ENCODE results near the gene IER5.

GRCh38 chr1:181081395-181081794, 7.1 kb upstream of the IER5 start:
- no peak for TF ChIP-seq POLR2A (IDR thresholded peaks at IDR 0.05)
- TF ChIP-seq, protein P1, sequence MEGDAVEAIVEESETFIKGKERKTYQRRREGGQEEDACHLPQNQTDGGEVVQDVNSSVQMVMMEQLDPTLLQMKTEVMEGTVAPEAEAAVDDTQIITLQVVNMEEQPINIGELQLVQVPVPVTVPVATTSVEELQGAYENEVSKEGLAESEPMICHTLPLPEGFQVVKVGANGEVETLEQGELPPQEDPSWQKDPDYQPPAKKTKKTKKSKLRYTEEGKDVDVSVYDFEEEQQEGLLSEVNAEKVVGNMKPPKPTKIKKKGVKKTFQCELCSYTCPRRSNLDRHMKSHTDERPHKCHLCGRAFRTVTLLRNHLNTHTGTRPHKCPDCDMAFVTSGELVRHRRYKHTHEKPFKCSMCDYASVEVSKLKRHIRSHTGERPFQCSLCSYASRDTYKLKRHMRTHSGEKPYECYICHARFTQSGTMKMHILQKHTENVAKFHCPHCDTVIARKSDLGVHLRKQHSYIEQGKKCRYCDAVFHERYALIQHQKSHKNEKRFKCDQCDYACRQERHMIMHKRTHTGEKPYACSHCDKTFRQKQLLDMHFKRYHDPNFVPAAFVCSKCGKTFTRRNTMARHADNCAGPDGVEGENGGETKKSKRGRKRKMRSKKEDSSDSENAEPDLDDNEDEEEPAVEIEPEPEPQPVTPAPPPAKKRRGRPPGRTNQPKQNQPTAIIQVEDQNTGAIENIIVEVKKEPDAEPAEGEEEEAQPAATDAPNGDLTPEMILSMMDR (IDR thresholded peaks at IDR 0.05): no peak
